ENCODE results near the gene NDP.
A peak's percentile ranks its signal among the peaks of the same experiment; 100 is the strongest.

NDP gene

DNA sequence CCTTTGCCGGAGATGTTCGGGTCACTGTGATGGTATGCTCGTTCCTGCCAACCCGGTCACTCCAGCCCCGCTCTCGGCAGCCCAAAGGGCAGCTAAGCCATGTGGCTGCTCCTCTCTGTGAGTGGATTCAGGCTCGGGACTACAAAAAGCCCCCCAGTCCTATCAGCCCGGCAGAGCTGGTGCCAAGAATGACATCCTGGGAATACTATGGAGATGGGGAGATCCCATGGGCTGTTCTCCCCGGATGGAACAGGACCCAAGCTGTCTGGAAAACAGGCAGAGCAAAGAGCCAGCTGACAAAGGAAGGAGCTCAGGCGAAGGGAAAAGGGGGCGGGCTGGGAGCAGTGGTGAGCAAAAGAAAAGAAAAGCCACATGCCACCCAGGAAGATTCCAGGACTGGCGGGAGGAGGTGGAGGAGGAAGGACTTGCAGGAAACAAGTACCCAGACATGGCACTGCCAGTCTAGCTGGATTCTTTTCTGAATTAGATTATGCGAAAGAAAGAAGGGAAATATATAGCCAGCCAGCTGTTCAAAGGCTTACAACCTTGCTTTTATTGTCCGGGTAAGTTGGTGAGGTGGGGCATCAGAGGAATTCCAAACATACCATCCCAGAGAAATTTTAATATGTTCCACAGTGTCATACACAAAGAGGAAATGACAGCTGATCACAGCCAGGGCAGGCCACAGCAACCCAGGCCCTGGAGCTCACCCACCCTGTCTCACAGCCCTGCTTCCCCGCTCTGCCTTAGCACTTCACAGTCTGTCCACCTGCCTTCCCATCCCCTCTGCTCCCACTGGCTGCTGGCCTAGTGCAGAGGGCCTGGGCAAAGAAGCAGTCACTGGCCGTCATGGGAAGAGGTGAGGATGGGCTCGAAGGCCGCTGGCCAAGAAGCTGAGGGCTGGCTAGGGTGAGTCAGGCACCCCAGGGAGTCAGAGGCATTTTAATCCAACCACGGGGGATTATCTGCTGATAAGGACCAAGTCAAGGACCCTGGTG lies 3.4 kb downstream of the NDP start:
- no peak overlapping the region for H3K4me3 ChIP-seq (ENCODE audit: low read depth, low read length)
- DNase-seq: no peak
- no peaks in the 10 kb centered on the region for H3K27me3 ChIP-seq
- TF ChIP-seq, protein P1, sequence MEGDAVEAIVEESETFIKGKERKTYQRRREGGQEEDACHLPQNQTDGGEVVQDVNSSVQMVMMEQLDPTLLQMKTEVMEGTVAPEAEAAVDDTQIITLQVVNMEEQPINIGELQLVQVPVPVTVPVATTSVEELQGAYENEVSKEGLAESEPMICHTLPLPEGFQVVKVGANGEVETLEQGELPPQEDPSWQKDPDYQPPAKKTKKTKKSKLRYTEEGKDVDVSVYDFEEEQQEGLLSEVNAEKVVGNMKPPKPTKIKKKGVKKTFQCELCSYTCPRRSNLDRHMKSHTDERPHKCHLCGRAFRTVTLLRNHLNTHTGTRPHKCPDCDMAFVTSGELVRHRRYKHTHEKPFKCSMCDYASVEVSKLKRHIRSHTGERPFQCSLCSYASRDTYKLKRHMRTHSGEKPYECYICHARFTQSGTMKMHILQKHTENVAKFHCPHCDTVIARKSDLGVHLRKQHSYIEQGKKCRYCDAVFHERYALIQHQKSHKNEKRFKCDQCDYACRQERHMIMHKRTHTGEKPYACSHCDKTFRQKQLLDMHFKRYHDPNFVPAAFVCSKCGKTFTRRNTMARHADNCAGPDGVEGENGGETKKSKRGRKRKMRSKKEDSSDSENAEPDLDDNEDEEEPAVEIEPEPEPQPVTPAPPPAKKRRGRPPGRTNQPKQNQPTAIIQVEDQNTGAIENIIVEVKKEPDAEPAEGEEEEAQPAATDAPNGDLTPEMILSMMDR (IDR thresholded peaks at IDR 0.05; ENCODE audit: low read depth, low read length): no peak
- no peaks in the 10 kb centered on the region for H3K36me3 ChIP-seq
- H3K4me1 ChIP-seq: no peaks in the 10 kb centered on the region
- no peaks in the 10 kb centered on the region for H3K9me3 ChIP-seq

DNA sequence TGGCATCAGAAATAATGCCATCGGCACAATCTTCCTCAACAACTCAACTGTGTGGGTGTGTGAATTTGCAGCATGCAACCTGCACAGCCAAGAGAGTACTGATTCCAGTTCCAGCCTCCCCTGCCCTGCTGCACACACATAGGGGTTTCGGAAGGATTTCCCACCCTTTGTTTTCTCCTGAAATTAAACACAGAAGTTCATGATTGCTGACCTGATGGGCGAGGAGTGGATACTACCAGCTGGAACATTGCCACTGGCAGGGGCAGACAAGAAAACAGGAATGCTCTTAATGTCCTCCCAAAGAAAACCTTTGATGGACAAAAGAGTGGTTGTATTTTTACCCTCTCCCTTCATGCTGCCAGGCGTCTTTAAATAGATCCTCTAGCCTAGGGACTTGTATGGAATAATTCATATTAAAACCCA lies 4.8 kb downstream of the NDP start:
- H3K4me1 ChIP-seq: no peaks in the 10 kb centered on the region
- H3K27me3 ChIP-seq: no peaks in the 10 kb centered on the region
- H3K36me3 ChIP-seq: no peaks in the 10 kb centered on the region
- DNase-seq: no peak
- no peaks in the 10 kb centered on the region for H3K9me3 ChIP-seq
- no peak overlapping the region for H3K4me3 ChIP-seq (ENCODE audit: low read depth, low read length)
- TF ChIP-seq, protein P1 (IDR thresholded peaks at IDR 0.05; ENCODE audit: low read depth, low read length): no peak

DNA sequence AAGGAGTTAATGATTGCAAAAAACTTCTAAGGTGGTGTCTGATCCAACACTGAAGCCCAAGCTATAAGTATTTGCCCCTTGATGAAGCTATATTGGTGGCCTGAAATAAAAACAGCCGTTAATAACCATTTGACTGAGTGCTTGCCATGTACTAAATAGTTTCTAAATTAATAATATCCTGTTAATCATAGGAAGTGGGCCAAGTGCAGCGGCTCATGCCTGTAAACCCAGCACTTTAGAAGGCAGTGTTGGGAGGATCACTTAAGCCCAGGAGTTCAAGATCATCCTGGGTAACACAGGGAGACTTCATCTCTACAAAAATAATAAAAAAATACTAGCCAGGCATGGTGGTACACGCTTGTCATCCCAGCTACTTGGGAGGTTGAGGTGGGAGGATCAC lies 8.3 kb downstream of the NDP start:
- TF ChIP-seq, protein P1 (IDR thresholded peaks at IDR 0.05; ENCODE audit: low read depth, low read length): no peak
- Histone ChIP-seq H3K9me3 (no peaks in the 10 kb centered on the region), H3K27me3 (no peaks in the 10 kb centered on the region), H3K36me3 (no peaks in the 10 kb centered on the region), H3K4me3 (ENCODE audit: low read depth, low read length) (no peak overlapping the region), H3K4me1 (no peaks in the 10 kb centered on the region)
- no peak for DNase-seq

DNA sequence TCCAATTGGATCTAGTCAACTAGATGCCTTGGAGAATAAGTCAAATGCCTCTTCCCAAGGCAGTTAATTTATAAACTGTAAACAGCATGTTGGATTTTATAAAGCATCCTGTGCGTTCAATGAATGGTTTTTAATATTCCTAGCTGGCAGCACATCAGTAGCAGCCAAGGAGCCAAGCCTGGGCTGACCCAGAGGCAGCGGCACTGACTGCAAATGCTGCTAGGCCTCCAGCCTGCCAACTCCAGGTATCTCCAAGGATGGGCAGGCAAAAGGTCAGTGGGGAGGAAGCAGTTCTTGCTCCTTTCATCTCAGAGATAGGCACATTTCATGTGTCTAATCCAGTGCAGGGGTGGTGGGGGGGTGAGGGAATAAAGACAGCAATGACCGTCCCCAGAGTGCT lies 9.5 kb downstream of the NDP start:
- Histone ChIP-seq H3K36me3 (no peaks in the 10 kb centered on the region), H3K4me1 (no peaks in the 10 kb centered on the region), H3K27me3 (no peaks in the 10 kb centered on the region), H3K4me3 (ENCODE audit: low read depth, low read length) (no peak overlapping the region), H3K9me3 (no peaks in the 10 kb centered on the region)
- TF ChIP-seq, protein P1 (IDR thresholded peaks at IDR 0.05; ENCODE audit: low read depth, low read length): no peak
- DNase-seq: no peak

DNA sequence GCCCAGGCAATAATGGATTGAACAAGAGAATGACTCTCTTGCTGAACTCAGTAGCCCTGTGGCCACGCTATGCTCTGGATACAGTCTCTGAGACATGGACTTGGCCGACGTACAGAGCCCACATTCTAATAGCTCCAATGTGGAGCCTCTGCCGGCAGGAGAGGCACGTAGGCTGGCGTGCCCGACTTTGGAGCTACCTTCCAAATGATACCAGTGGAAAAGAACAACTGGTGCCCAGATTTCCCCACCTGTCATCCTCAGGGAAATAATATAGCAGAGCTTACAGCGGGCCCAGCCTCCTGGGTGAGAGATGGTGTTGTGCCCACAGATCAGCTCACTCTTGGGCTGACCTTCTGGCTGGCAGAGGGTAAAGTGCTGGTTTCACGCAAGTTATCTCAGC lies 10.6 kb downstream of the NDP start:
- Histone ChIP-seq H3K9me3 (no peaks in the 10 kb centered on the region), H3K36me3 (no peaks in the 10 kb centered on the region), H3K4me3 (ENCODE audit: low read depth, low read length) (no peak overlapping the region), H3K4me1 (no peaks in the 10 kb centered on the region), H3K27me3 (no peaks in the 10 kb centered on the region)
- DNase-seq: no peak
- TF ChIP-seq, protein P1 (IDR thresholded peaks at IDR 0.05; ENCODE audit: low read depth, low read length): no peak

DNA sequence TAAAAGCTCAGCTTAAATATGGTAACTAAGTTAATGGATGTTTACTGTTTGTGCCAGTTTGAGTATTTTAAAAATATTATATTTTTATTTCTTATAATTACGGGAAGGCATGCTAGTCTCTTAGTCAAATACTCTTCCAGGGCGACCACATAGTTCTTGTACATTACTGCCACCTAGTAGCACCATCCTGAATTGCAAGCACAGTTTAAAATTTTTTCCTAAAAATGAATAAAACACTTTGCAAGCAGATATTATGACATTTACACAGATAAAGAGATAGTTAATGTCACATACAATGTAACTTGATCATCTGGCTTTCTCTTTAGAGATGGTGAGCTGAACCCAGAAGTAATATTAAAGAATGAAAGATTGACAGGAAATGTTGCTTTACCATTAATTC lies 11.5 kb downstream of the NDP start:
- Histone ChIP-seq H3K9me3 (no peaks in the 10 kb centered on the region), H3K27me3 (no peaks in the 10 kb centered on the region), H3K4me3 (ENCODE audit: low read depth, low read length) (no peak overlapping the region), H3K4me1 (no peaks in the 10 kb centered on the region), H3K36me3 (no peaks in the 10 kb centered on the region)
- TF ChIP-seq, protein P1 (IDR thresholded peaks at IDR 0.05; ENCODE audit: low read depth, low read length): peak; percentile 23; the same call in 1 of the 2 replicates
- DNase-seq: no peak

Measured in BE2C (cell line).